ENCODE measurements around the gene SREBF1.

The SREBF1 gene

DNA sequence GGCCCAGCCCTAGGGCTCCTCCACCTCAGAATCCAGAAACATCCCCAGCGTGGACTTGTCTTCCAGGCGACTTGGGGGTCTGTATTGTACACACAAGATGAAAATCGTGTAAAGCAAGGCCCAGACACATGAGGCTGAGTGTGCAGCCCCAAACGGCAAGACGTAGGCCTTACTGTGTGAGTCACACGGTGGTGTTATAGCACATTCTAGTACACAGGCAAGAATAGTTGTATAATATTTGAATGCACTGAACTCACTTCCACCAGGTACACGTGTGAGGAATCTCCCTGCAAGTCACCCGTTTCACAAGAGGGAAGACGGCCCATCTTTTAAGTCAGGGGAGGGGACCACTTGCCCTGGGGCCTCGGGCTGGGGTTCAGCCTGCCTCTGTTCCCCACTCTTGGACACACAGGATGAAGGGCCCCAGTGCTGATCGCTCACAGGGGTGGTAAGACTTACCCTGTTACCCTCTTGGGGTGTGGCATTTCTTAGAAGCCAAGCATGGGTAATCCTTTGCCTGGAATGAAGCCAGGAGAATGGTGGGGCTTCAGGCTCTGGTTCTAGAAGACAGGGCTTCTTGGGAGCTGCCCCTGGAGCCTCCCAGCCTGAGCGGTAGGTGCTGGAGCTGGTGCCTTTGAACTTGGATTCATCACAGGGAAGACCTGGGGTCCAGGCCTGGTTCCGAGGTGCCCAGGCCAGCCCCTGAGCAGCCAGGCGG lies 71.3 kb downstream of the SREBF1 start:
- TF ChIP-seq, protein P1, sequence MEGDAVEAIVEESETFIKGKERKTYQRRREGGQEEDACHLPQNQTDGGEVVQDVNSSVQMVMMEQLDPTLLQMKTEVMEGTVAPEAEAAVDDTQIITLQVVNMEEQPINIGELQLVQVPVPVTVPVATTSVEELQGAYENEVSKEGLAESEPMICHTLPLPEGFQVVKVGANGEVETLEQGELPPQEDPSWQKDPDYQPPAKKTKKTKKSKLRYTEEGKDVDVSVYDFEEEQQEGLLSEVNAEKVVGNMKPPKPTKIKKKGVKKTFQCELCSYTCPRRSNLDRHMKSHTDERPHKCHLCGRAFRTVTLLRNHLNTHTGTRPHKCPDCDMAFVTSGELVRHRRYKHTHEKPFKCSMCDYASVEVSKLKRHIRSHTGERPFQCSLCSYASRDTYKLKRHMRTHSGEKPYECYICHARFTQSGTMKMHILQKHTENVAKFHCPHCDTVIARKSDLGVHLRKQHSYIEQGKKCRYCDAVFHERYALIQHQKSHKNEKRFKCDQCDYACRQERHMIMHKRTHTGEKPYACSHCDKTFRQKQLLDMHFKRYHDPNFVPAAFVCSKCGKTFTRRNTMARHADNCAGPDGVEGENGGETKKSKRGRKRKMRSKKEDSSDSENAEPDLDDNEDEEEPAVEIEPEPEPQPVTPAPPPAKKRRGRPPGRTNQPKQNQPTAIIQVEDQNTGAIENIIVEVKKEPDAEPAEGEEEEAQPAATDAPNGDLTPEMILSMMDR (IDR thresholded peaks at IDR 0.05; ENCODE audit: insufficient read depth, low read length, missing control alignments): no peak
- no peak for DNase-seq (ENCODE audit: low read depth, low spot score)
- CTCF ChIA-PET: no interaction called here
- POLR2A ChIA-PET: no interaction called here
- no peak overlapping the region for H3K4me3 ChIP-seq (ENCODE audit: low read depth, low read length)

DNA sequence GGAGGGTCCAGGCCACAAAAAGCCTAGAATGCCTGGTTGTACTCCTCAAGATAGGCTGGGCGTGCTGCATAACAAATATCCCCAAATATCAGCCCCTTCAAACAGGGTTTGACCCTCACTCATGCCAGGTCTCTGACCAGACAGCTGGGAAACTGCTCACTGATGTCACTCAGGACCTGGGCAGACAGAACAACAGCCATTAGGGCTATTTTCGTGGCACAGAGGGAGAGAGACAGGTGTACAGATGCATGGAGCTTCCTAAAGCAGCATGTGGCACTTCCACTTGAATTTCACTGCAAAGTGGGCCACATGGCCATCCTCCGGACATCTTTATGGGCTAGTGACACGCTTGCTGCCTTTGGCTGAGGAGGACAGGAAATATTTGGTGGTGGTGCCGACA lies 73.1 kb downstream of the SREBF1 start:
- TF ChIP-seq, protein P1 (IDR thresholded peaks at IDR 0.05; ENCODE audit: insufficient read depth, low read length, missing control alignments): no peak
- no peak for DNase-seq (ENCODE audit: low read depth, low spot score)
- ChIA-PET CTCF (interaction anchor here (0.9 to 2.8 kb wide), 2 partner anchors 15 to 17 kb away, joined by 4 to 11 read pairs; no protein-coding TSS in a partner anchor), POLR2A (no interaction called here)
- H3K4me3 ChIP-seq (ENCODE audit: low read depth, low read length): no peak overlapping the region

DNA sequence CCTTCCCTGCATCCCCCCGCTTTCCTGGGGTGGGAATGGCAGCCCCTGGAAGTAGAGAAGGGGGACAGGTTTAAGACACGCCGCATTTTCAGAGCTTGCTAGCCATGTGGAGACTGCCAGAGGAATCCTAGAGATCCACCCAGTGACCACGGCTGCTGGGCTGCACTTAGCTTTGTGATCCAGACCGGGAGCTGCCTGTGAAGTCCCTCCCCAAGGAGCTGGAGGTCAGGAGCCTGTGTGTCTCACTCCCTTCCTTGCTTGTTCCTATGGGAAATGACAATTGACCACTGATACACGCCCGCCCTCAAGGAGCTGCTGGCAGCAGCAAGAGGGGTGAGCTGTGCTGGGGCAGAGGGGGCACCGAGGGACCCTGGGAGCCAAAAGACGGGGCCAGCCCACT lies 73.7 kb downstream of the SREBF1 start:
- TF ChIP-seq, protein P1 (IDR thresholded peaks at IDR 0.05; ENCODE audit: insufficient read depth, low read length, missing control alignments): no peak
- H3K4me3 ChIP-seq (ENCODE audit: low read depth, low read length): no peak overlapping the region
- CTCF ChIA-PET: interaction anchor here (2.8 kb wide), 1 partner anchor 18 kb away, joined by 11 read pairs; no protein-coding TSS in a partner anchor
- DNase-seq (ENCODE audit: low read depth, low spot score): no peak
- POLR2A ChIA-PET: no interaction called here

DNA sequence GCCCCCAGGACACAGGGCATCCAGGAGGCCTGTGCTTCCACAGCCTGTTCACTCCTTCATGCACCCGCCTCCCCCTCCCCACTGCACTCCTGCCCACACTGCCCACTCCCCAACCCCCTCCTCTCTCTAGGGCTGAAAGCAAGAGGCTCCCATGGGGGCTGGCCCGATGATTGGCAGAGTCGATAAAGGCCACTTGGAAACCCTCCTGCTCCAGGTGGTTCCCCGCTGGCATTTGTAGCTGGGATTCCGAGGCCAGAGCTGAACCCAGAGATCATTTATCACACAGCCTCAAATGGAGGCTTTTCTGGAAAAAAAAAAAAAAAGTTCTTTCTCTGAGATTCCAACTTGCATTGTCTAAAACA lies 74.1 kb downstream of the SREBF1 start:
- CTCF ChIA-PET: interaction anchor here (0.9 to 2.8 kb wide), 2 partner anchors 18 to 49 kb away, joined by 3 to 11 read pairs; no protein-coding TSS in a partner anchor
- TF ChIP-seq, protein P1 (IDR thresholded peaks at IDR 0.05; ENCODE audit: insufficient read depth, low read length, missing control alignments): no peak
- POLR2A ChIA-PET: interaction anchor here (1.0 kb wide), 1 partner anchor 23 kb away, joined by 3 read pairs; no protein-coding TSS in a partner anchor
- no peak overlapping the region for H3K4me3 ChIP-seq (ENCODE audit: low read depth, low read length)
- no peak for DNase-seq (ENCODE audit: low read depth, low spot score)

Measured in AG04449 (cell line).